Large intestine (tissue), 3 donors: ENCODE results near the gene SLC23A1. TPM values are rescaled to one million over a fixed set of nuclear protein-coding genes. Genes with fewer than 3 reads are reported as not detected.

Source experiments
- DNase-seq, 2 donors: peaks; one replicate each; pipeline versions ENCODE4 v3.0.0 to v3.0.0-alpha.2; 2013
- H3K27ac ChIP-seq: one replicate; pipeline ENCODE4 v1.5.1; 2013; ENCODE audit warnings: low read length
- H3K27me3 ChIP-seq: 2 replicates; pipeline ENCODE4 v1.6.1; 2013; ENCODE audit warnings: low read length; ENCODE audit not compliant: control insufficient read depth, insufficient read depth
- H3K36me3 ChIP-seq: 2 replicates; pipeline ENCODE4 v1.6.1; 2013; ENCODE audit warnings: low read length; ENCODE audit not compliant: control insufficient read depth, insufficient read depth
- H3K4me1 ChIP-seq: one replicate; pipeline ENCODE4 v1.6.1; 2013; ENCODE audit warnings: low read length; ENCODE audit not compliant: control insufficient read depth, insufficient read depth
- H3K4me3 ChIP-seq: one replicate; pipeline ENCODE4 v1.5.1; 2013; ENCODE audit warnings: low read length
- H3K9me3 ChIP-seq: one replicate; pipeline ENCODE4 v1.6.1; 2013; ENCODE audit warnings: mild to moderate bottlenecking, low read depth, low read length, moderate library complexity; ENCODE audit not compliant: control insufficient read depth
- WGBS: methylation state at CpG from one replicate; pipeline ENCODE4 v1.1.5; 2013; ENCODE audit warnings: low lambda C conversion rate; ENCODE audit not compliant: insufficient coverage; 5-methylcytosine and 5-hydroxymethylcytosine counted together
- polyA plus RNA-seq: library from polyadenylated mRNA; unstranded; fragments of 120-200 nt; gene quantifications from one replicate; pipeline ENCODE4 v1.2.1, GENCODE V29; 2013

Gene SLC23A1
- polyA plus RNA-seq, 1 donor = 49.8 TPM

- no peak overlapping the region for H3K27ac ChIP-seq
- peaks cover 3% of the 10 kb centered on the region for H3K4me1 ChIP-seq
- H3K27me3 ChIP-seq = no peaks in the 10 kb centered on the region
- WGBS = no CpG with 5 or more reads among the region's 2 CpGs
- no peak for DNase-seq
- H3K9me3 ChIP-seq = no peaks in the 10 kb centered on the region
- H3K36me3 ChIP-seq = peaks cover 2% of the 10 kb centered on the region
- H3K4me3 ChIP-seq = no peak overlapping the region
Measured at GRCh38 chr5:139344177-139344576, 38.9 kb downstream of the SLC23A1 start.

- H3K4me1 ChIP-seq = peaks cover 3% of the 10 kb centered on the region
- no peak overlapping the region for H3K27ac ChIP-seq
- peaks cover 2% of the 10 kb centered on the region for H3K36me3 ChIP-seq
- no peaks in the 10 kb centered on the region for H3K27me3 ChIP-seq
- H3K9me3 ChIP-seq = no peaks in the 10 kb centered on the region
- 20% methylated on average over 1 of the region's 9 CpGs for WGBS
- H3K4me3 ChIP-seq = no peak overlapping the region
- no peak for DNase-seq
Measured at GRCh38 chr5:139343476-139343875, 39.6 kb downstream of the SLC23A1 start.

GRCh38 chr5:139342423-139342723 lies 40.7 kb downstream of the SLC23A1 start:
- WGBS = no CpG with 5 or more reads among the region's 16 CpGs
- peak overlapping the region; percentile 99 for H3K27ac ChIP-seq
- H3K36me3 ChIP-seq = peaks cover 2% of the 10 kb centered on the region
- DNase-seq = no peak
- H3K9me3 ChIP-seq = no peaks in the 10 kb centered on the region
- no peaks in the 10 kb centered on the region for H3K27me3 ChIP-seq
- peaks cover 3% of the 10 kb centered on the region for H3K4me1 ChIP-seq
- H3K4me3 ChIP-seq = peak overlapping the region; percentile 98

GRCh38 chr5:139341689-139342422 lies 41.2 kb downstream of the SLC23A1 start, which contains the start of gene PAIP2:
Gene PAIP2, plus strand, starts transcription at chr5:139341854. Its CDS starts 21,931 bp downstream, at chr5:139363785.
- peak; percentile 98 to 99 for DNase-seq
- WGBS = 3% methylated on average over 5 of the region's 66 CpGs
- Histone ChIP-seq H3K27me3 (no peaks in the 10 kb centered on the region), H3K36me3 (peaks cover 2% of the 10 kb centered on the region), H3K27ac (peak within 1 kb of the TSS; percentile 99), H3K4me1 (peaks cover 3% of the 10 kb centered on the region), H3K4me3 (peak within 1 kb of the TSS; percentile 98), H3K9me3 (no peaks in the 10 kb centered on the region)

GRCh38 chr5:139341187-139341688 lies 41.9 kb downstream of the SLC23A1 start:
- Histone ChIP-seq H3K4me3 (peak overlapping the region; percentile 98), H3K27me3 (no peaks in the 10 kb centered on the region), H3K4me1 (peaks cover 3% of the 10 kb centered on the region), H3K9me3 (no peaks in the 10 kb centered on the region), H3K27ac (no peak overlapping the region), H3K36me3 (peaks cover 2% of the 10 kb centered on the region)
- no peak for DNase-seq
- WGBS = no CpG with 5 or more reads among the region's 17 CpGs

- WGBS = no CpG with 5 or more reads among the region's 2 CpGs
- DNase-seq = no peak
- H3K4me3 ChIP-seq = no peak overlapping the region
- H3K9me3 ChIP-seq = no peaks in the 10 kb centered on the region
- peaks cover 3% of the 10 kb centered on the region for H3K4me1 ChIP-seq
- no peak overlapping the region for H3K27ac ChIP-seq
- H3K36me3 ChIP-seq = peaks cover 2% of the 10 kb centered on the region
- H3K27me3 ChIP-seq = no peaks in the 10 kb centered on the region
Measured at GRCh38 chr5:139340051-139340450, 43.0 kb downstream of the SLC23A1 start.

GRCh38 chr5:139335811-139336210 lies 47.3 kb downstream of the SLC23A1 start:
- Histone ChIP-seq H3K9me3 (no peaks in the 10 kb centered on the region), H3K27ac (no peak overlapping the region), H3K36me3 (peaks cover 16% of the 10 kb centered on the region), H3K27me3 (no peaks in the 10 kb centered on the region), H3K4me3 (no peak overlapping the region), H3K4me1 (no peaks in the 10 kb centered on the region)
- DNase-seq = no peak
- WGBS = 70% methylated on average over 3 of the region's 6 CpGs

Other genes with a start within 250 kb of the SLC23A1 start
- gene SIL1, start 184.9 kb downstream of the SLC23A1 start, polyA plus RNA-seq = 40.2 TPM
- 320 TPM for gene MATR3, start 89.6 kb downstream of the SLC23A1 start, polyA plus RNA-seq
- 79.9 TPM for gene PAIP2, start 41.4 kb downstream of the SLC23A1 start, polyA plus RNA-seq
- 1.3 TPM for gene MZB1, start 6.6 kb upstream of the SLC23A1 start, polyA plus RNA-seq
- gene PROB1, start 11.8 kb upstream of the SLC23A1 start, polyA plus RNA-seq = 2.1 TPM
- gene SPATA24, start 20.8 kb upstream of the SLC23A1 start, polyA plus RNA-seq = 11.3 TPM
- 8.7 TPM for gene DNAJC18, start 56.2 kb upstream of the SLC23A1 start, polyA plus RNA-seq
- gene ECSCR, start 79.4 kb upstream of the SLC23A1 start, polyA plus RNA-seq = 21.6 TPM
- not detected for gene SMIM33, start 87.7 kb upstream of the SLC23A1 start, polyA plus RNA-seq
- gene STING1, start 99.5 kb upstream of the SLC23A1 start, polyA plus RNA-seq = 19.6 TPM
- gene UBE2D2, start 178.0 kb upstream of the SLC23A1 start, polyA plus RNA-seq = 125 TPM